HL-60 (cell line): ENCODE results near the gene GOLM1.

ENCODE experiments used
- POLR2AphosphoS5 ChIP-seq: IDR thresholded peaks from 2 replicates; pipeline ENCODE4 v1.6.1; 2012; ENCODE audit warnings: low read depth
- TF ChIP-seq, protein P1 (sequence below): IDR thresholded peaks from one replicate; pipeline ENCODE4 v1.5.1; 2011; ENCODE audit warnings: low read length, control low read depth, inconsistent platforms; ENCODE audit not compliant: insufficient read depth

DNA sequence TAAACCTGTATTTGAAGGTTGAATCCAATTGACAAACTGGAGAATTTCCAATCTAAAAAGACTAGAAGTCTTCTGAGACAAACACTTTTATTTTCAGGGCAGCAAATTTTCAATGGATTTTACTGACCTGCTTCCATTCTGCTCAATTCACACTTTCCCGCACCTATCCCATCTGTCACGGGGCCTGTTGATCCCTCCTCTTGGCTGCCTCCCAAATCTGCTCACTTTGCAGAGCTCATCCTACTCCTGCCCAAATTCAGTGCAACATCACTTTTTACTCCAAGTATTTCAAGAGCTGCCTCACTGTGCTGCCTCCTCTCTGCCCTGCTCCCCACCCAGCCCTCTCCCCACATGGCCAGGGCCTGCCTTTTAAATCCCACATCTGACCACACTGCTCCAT, 35.1 kb downstream of the GOLM1 start:
- TF ChIP-seq, protein P1, sequence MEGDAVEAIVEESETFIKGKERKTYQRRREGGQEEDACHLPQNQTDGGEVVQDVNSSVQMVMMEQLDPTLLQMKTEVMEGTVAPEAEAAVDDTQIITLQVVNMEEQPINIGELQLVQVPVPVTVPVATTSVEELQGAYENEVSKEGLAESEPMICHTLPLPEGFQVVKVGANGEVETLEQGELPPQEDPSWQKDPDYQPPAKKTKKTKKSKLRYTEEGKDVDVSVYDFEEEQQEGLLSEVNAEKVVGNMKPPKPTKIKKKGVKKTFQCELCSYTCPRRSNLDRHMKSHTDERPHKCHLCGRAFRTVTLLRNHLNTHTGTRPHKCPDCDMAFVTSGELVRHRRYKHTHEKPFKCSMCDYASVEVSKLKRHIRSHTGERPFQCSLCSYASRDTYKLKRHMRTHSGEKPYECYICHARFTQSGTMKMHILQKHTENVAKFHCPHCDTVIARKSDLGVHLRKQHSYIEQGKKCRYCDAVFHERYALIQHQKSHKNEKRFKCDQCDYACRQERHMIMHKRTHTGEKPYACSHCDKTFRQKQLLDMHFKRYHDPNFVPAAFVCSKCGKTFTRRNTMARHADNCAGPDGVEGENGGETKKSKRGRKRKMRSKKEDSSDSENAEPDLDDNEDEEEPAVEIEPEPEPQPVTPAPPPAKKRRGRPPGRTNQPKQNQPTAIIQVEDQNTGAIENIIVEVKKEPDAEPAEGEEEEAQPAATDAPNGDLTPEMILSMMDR, result no peak
- TF ChIP-seq POLR2AphosphoS5, result no peak
